ENCODE measurements around the gene PRKACG. TPM values are rescaled to one million over a fixed set of nuclear protein-coding genes. Genes with fewer than 3 reads are reported as not detected.
A peak's percentile ranks its signal among the peaks of the same experiment; 100 is the strongest.

Gene PRKACG
- total RNA-seq, 1 donor from 2014 or later, result not detected

GRCh38 chr9:69045821-69046220, 31.9 kb upstream of the PRKACG start:
- H3K9me3 Mint-ChIP-seq, result no peaks in the 10 kb centered on the region
- no peak overlapping the region for H3K27ac Mint-ChIP-seq
- Histone ChIP-seq H3K9me3 (ENCODE audit: low read depth) (no peaks in the 10 kb centered on the region), H2AFZ (replicated peaks) (no peak overlapping the region), H4K20me1 (ENCODE audit: low read depth) (peaks cover 30% of the 10 kb centered on the region), H3K4me1 (peaks cover 18% of the 10 kb centered on the region), H3K27ac (no peak overlapping the region), H3K36me3 (no peaks in the 10 kb centered on the region), H3K79me2 (ENCODE audit: low read depth) (peaks cover 53% of the 10 kb centered on the region), H3K4me2 (no peak overlapping the region), H3K9ac (no peak overlapping the region), H3K4me3 (no peak overlapping the region), H3F3A (ENCODE audit: low read depth) (peaks cover 17% of the 10 kb centered on the region), H3K27me3 (no peaks in the 10 kb centered on the region)
- no peak for TF ChIP-seq EZH2phosphoT487 (IDR thresholded peaks at IDR 0.05)
- TF ChIP-seq EZH2 (IDR thresholded peaks at IDR 0.05), result no peak
- TF ChIP-seq CTCF (IDR thresholded peaks at IDR 0.05), result no peak
- H3K36me3 Mint-ChIP-seq, result peaks cover 7% of the 10 kb centered on the region
- H3K4me1 Mint-ChIP-seq, result peaks cover 46% of the 10 kb centered on the region
- peaks cover 4% of the 10 kb centered on the region for H3K27me3 Mint-ChIP-seq (ENCODE audit: insufficient read depth, low read depth)
- DNase-seq (ENCODE audit: low spot score), result no peak
- H3K4me3 Mint-ChIP-seq, result peak overlapping the region; percentile 5

GRCh38 chr9:69044240-69045219, 30.6 kb upstream of the PRKACG start:
- Histone ChIP-seq H3K4me3 (no peak overlapping the region), H3F3A (ENCODE audit: low read depth) (peaks cover 17% of the 10 kb centered on the region), H3K9ac (no peak overlapping the region), H2AFZ (replicated peaks) (no peak overlapping the region), H3K4me1 (peaks cover 18% of the 10 kb centered on the region), H4K20me1 (ENCODE audit: low read depth) (peaks cover 30% of the 10 kb centered on the region), H3K9me3 (ENCODE audit: low read depth) (no peaks in the 10 kb centered on the region), H3K27ac (peak overlapping the region; percentile 63), H3K27me3 (no peaks in the 10 kb centered on the region), H3K4me2 (peak overlapping the region; percentile 49), H3K36me3 (no peaks in the 10 kb centered on the region), H3K79me2 (ENCODE audit: low read depth) (peaks cover 66% of the 10 kb centered on the region)
- peak; percentile 26 for DNase-seq (ENCODE audit: low spot score)
- H3K27me3 Mint-ChIP-seq (ENCODE audit: insufficient read depth, low read depth), result peaks cover 4% of the 10 kb centered on the region
- no peaks in the 10 kb centered on the region for H3K9me3 Mint-ChIP-seq
- peaks cover 46% of the 10 kb centered on the region for H3K4me1 Mint-ChIP-seq
- H3K4me3 Mint-ChIP-seq, result peak overlapping the region; percentile 56
- TF ChIP-seq EZH2phosphoT487 (IDR thresholded peaks at IDR 0.05) (no peak), EZH2 (IDR thresholded peaks at IDR 0.05) (no peak)
- peaks cover 11% of the 10 kb centered on the region for H3K36me3 Mint-ChIP-seq
- H3K27ac Mint-ChIP-seq, result peak overlapping the region; percentile 38

- no peaks in the 10 kb centered on the region for H3K27me3 ChIP-seq
- peaks cover 2% of the 10 kb centered on the region for H3K27me3 Mint-ChIP-seq (ENCODE audit: insufficient read depth, low read depth)
- TF ChIP-seq CTCF (IDR thresholded peaks at IDR 0.05) (no peak), EZH2 (IDR thresholded peaks at IDR 0.05) (no peak)
- no peaks in the 10 kb centered on the region for H3K9me3 ChIP-seq (ENCODE audit: low read depth)
- no peak overlapping the region for H3K4me3 ChIP-seq
- peaks cover 44% of the 10 kb centered on the region for H3K4me1 Mint-ChIP-seq
- no peaks in the 10 kb centered on the region for H3K36me3 ChIP-seq
- peaks cover 7% of the 10 kb centered on the region for H3K36me3 Mint-ChIP-seq
- no peak overlapping the region for H2AFZ ChIP-seq (replicated peaks)
- H3K9ac ChIP-seq, result no peak overlapping the region
- H3F3A ChIP-seq (ENCODE audit: low read depth), result peaks cover 25% of the 10 kb centered on the region
- H3K27ac ChIP-seq, result no peak overlapping the region
- H3K4me3 Mint-ChIP-seq, result no peak overlapping the region
- no peak for DNase-seq (ENCODE audit: low spot score)
- H3K79me2 ChIP-seq (ENCODE audit: low read depth), result peaks cover 94% of the 10 kb centered on the region
- H4K20me1 ChIP-seq (ENCODE audit: low read depth), result peaks cover 30% of the 10 kb centered on the region
- no peaks in the 10 kb centered on the region for H3K9me3 Mint-ChIP-seq
- H3K4me1 ChIP-seq, result peaks cover 15% of the 10 kb centered on the region
- H3K4me2 ChIP-seq, result no peak overlapping the region
- H3K27ac Mint-ChIP-seq, result no peak overlapping the region
These were observed 26.7 kb upstream of the PRKACG start for GRCh38 chr9:69040646-69041045.

GRCh38 chr9:69036799-69037198, 22.9 kb upstream of the PRKACG start:
- no peak for DNase-seq (ENCODE audit: low spot score)
- Mint-ChIP-seq H3K4me1 (peaks cover 9% of the 10 kb centered on the region), H3K27me3 (ENCODE audit: insufficient read depth, low read depth) (peaks cover 3% of the 10 kb centered on the region), H3K4me3 (peak overlapping the region; percentile 95), H3K27ac (no peak overlapping the region), H3K36me3 (peaks cover 7% of the 10 kb centered on the region), H3K9me3 (no peaks in the 10 kb centered on the region)
- peak overlapping the region; percentile 67 for H3K4me3 ChIP-seq
- TF ChIP-seq EZH2 (IDR thresholded peaks at IDR 0.05), result no peak
- H2AFZ ChIP-seq (replicated peaks), result no peak overlapping the region
- H4K20me1 ChIP-seq (ENCODE audit: low read depth), result peaks cover 2% of the 10 kb centered on the region
- peaks cover 13% of the 10 kb centered on the region for H3F3A ChIP-seq (ENCODE audit: low read depth)
- no peaks in the 10 kb centered on the region for H3K27me3 ChIP-seq
- no peak overlapping the region for H3K27ac ChIP-seq
- no peaks in the 10 kb centered on the region for H3K36me3 ChIP-seq
- H3K79me2 ChIP-seq (ENCODE audit: low read depth), result peaks cover 59% of the 10 kb centered on the region
- H3K9me3 ChIP-seq (ENCODE audit: low read depth), result no peaks in the 10 kb centered on the region
- no peak overlapping the region for H3K9ac ChIP-seq
- no peaks in the 10 kb centered on the region for H3K4me1 ChIP-seq
- peak overlapping the region; percentile 89 for H3K4me2 ChIP-seq

Data from neural progenitor cell (in vitro differentiated cells).